Measurements from ENCODE around the gene ENPEP.
"Not testable (repeated sequence)": the region's sequence is repeated elsewhere in the genome, so short reads cannot be mapped to it uniquely, and the experiment has no call there.

ENPEP gene

DNA sequence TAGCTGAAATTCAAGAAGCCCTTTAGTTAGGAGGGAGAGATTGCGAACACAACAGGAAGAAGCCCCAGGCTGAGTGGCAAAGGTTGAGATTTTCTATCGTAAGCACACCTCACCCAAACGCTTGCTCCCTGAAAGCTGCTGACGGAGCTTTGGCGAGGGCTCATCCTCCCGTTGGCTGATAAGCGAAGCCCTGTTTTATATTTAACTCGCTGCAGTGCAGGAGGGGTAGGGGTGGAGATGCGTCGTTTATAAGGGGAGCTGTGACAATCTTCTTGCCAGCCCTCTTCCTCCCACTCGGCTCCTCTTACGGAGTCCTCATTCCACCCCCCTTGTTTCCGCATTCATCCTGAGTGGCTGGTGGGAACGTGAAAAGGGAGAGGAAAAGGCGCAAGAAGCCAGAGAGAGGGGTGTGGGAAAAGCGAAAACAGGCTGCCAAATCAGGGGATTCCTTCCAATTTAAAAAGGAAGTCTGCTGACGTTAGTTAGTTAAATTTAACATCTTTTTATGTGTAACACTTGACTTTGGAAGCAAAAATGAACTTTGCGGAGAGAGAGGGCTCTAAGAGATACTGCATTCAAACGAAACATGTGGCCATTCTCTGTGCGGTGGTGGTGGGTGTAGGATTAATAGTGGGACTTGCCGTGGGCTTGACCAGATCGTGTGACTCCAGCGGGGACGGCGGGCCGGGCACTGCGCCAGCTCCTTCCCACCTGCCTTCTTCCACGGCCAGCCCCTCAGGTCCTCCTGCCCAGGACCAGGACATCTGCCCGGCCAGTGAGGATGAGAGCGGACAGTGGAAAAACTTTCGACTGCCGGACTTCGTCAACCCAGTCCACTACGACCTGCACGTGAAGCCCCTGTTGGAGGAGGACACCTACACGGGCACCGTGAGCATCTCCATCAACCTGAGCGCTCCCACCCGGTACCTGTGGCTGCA lies at the start of gene ENPEP:
ENPEP (plus strand) TSS at position 275 of the 938 bp plus-strand sequence; CDS start at position 535, 260 bp downstream.
- no peaks in the 10 kb centered on the region for H3K9me3 ChIP-seq (ENCODE audit: control insufficient read depth, low read length)
- peak; percentile 42 for DNase-seq (ENCODE audit: low read depth)
- H3K36me3 ChIP-seq (ENCODE audit: control insufficient read depth, insufficient read depth, low read length, severe bottlenecking), result no peaks in the 10 kb centered on the region
- peaks cover 22% of the 10 kb centered on the region for H3K4me1 ChIP-seq (ENCODE audit: control insufficient read depth, insufficient read depth, low read length)
- peak within 1 kb of the TSS; percentile 82 for H3K4me3 ChIP-seq (ENCODE audit: low read length)
- H3K9ac ChIP-seq (ENCODE audit: low read length), result peak within 1 kb of the TSS; percentile 46
- H3K27me3 ChIP-seq (replicated peaks; ENCODE audit: control insufficient read depth, insufficient read depth, low read length), result no peaks in the 10 kb centered on the region

GRCh38 chr4:110431805-110432204 lies 44.1 kb upstream of the ENPEP start:
- not testable (repeated sequence) for H3K4me3 ChIP-seq (ENCODE audit: low read length); H3K4me1 ChIP-seq (ENCODE audit: control insufficient read depth, insufficient read depth, low read length); H3K27me3 ChIP-seq (replicated peaks; ENCODE audit: control insufficient read depth, insufficient read depth, low read length); H3K9ac ChIP-seq (ENCODE audit: low read length); H3K36me3 ChIP-seq (ENCODE audit: control insufficient read depth, insufficient read depth, low read length, severe bottlenecking); DNase-seq (ENCODE audit: low read depth); H3K9me3 ChIP-seq (ENCODE audit: control insufficient read depth, low read length)

DNA sequence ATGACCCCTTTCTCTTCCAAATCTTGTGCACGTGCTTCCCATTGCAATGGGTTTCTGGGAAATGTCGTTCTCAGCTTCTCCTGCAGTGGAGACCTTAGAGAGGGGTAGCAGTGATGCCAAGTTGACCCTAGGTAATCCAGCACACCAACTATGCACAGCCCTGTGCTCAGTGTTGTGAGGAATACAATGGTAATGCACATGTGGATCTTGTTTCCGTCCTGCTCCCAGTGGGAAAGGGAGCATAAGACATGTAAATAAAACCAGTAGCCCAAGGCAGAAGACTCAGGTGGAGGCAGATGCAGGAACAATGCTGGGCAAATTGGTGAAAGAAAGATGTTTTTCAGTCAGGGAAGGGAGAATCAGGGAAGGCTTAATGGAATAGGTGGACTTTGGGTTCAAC lies 38.7 kb upstream of the ENPEP start:
- H3K27me3 ChIP-seq (replicated peaks; ENCODE audit: control insufficient read depth, insufficient read depth, low read length); H3K9ac ChIP-seq (ENCODE audit: low read length); H3K9me3 ChIP-seq (ENCODE audit: control insufficient read depth, low read length); H3K36me3 ChIP-seq (ENCODE audit: control insufficient read depth, insufficient read depth, low read length, severe bottlenecking); H3K4me1 ChIP-seq (ENCODE audit: control insufficient read depth, insufficient read depth, low read length); H3K4me3 ChIP-seq (ENCODE audit: low read length); DNase-seq (ENCODE audit: low read depth): not testable (repeated sequence)

- not testable (repeated sequence) for H3K4me1 ChIP-seq (ENCODE audit: control insufficient read depth, insufficient read depth, low read length); H3K9ac ChIP-seq (ENCODE audit: low read length); DNase-seq (ENCODE audit: low read depth); H3K9me3 ChIP-seq (ENCODE audit: control insufficient read depth, low read length); H3K4me3 ChIP-seq (ENCODE audit: low read length); H3K36me3 ChIP-seq (ENCODE audit: control insufficient read depth, insufficient read depth, low read length, severe bottlenecking)
- H3K27me3 ChIP-seq (replicated peaks; ENCODE audit: control insufficient read depth, insufficient read depth, low read length), result peaks cover 16% of the 10 kb centered on the region
Measured at GRCh38 chr4:110439209-110439608, 36.7 kb upstream of the ENPEP start.

GRCh38 chr4:110442309-110442708 lies 33.6 kb upstream of the ENPEP start:
- Histone ChIP-seq H3K9me3 (ENCODE audit: control insufficient read depth, low read length) (no peaks in the 10 kb centered on the region), H3K9ac (ENCODE audit: low read length) (no peak overlapping the region), H3K36me3 (ENCODE audit: control insufficient read depth, insufficient read depth, low read length, severe bottlenecking) (no peaks in the 10 kb centered on the region), H3K27me3 (replicated peaks; ENCODE audit: control insufficient read depth, insufficient read depth, low read length) (peaks cover 16% of the 10 kb centered on the region), H3K4me1 (ENCODE audit: control insufficient read depth, insufficient read depth, low read length) (no peaks in the 10 kb centered on the region), H3K4me3 (ENCODE audit: low read length) (no peak overlapping the region)
- no peak for DNase-seq (ENCODE audit: low read depth)

- no peaks in the 10 kb centered on the region for H3K4me1 ChIP-seq (ENCODE audit: control insufficient read depth, insufficient read depth, low read length)
- no peak for DNase-seq (ENCODE audit: low read depth)
- no peaks in the 10 kb centered on the region for H3K9me3 ChIP-seq (ENCODE audit: control insufficient read depth, low read length)
- no peak overlapping the region for H3K9ac ChIP-seq (ENCODE audit: low read length)
- no peak overlapping the region for H3K4me3 ChIP-seq (ENCODE audit: low read length)
- H3K36me3 ChIP-seq (ENCODE audit: control insufficient read depth, insufficient read depth, low read length, severe bottlenecking), result no peaks in the 10 kb centered on the region
- peaks cover 16% of the 10 kb centered on the region for H3K27me3 ChIP-seq (replicated peaks; ENCODE audit: control insufficient read depth, insufficient read depth, low read length)
Measured at GRCh38 chr4:110442788-110443187, 33.2 kb upstream of the ENPEP start.

DNA sequence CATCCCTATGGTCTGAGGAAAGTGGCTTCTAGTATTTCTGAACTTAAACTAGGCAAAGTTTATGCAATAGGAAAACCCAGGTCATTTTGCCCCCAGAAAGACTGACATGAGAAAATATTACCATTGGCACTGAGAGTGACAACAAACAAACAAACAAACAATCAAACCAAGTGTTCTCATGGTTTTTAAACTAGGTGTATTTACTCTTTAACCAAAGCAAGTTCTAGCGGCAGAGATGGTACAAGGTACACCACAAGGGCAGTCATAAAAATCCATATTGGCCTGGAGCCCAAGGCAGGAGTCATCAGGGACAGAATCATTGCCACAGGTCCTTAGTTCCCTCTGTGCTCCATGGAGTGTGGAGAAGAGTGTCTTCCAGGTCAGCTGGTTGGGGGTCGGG lies 26.0 kb upstream of the ENPEP start:
- Histone ChIP-seq H3K4me1 (ENCODE audit: control insufficient read depth, insufficient read depth, low read length) (no peaks in the 10 kb centered on the region), H3K9me3 (ENCODE audit: control insufficient read depth, low read length) (no peaks in the 10 kb centered on the region), H3K9ac (ENCODE audit: low read length) (no peak overlapping the region), H3K27me3 (replicated peaks; ENCODE audit: control insufficient read depth, insufficient read depth, low read length) (no peaks in the 10 kb centered on the region), H3K4me3 (ENCODE audit: low read length) (no peak overlapping the region), H3K36me3 (ENCODE audit: control insufficient read depth, insufficient read depth, low read length, severe bottlenecking) (no peaks in the 10 kb centered on the region)
- no peak for DNase-seq (ENCODE audit: low read depth)

GRCh38 chr4:110452546-110452945 lies 23.4 kb upstream of the ENPEP start:
- Histone ChIP-seq H3K9ac (ENCODE audit: low read length) (no peak overlapping the region), H3K36me3 (ENCODE audit: control insufficient read depth, insufficient read depth, low read length, severe bottlenecking) (no peaks in the 10 kb centered on the region), H3K9me3 (ENCODE audit: control insufficient read depth, low read length) (no peaks in the 10 kb centered on the region), H3K4me1 (ENCODE audit: control insufficient read depth, insufficient read depth, low read length) (no peaks in the 10 kb centered on the region), H3K27me3 (replicated peaks; ENCODE audit: control insufficient read depth, insufficient read depth, low read length) (no peaks in the 10 kb centered on the region), H3K4me3 (ENCODE audit: low read length) (no peak overlapping the region)
- DNase-seq (ENCODE audit: low read depth), result no peak

DNA sequence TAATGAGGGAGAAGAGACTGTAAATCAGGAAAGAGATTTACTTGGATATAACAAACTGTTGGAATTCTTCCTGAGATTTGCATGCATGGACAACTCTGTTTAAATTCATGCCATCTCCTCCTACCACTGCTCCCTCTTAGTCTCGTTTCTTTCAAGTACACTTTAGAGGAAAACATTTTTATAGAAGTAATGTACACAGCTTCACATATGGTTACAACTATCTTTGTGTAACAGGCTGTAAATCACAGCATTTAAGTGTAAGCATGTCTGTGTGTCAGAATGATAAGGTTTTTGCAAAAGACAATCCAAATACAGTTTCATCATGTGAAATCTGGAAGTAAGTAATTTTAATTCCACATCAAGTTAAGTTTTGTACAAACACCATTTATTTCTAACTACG lies 21.5 kb upstream of the ENPEP start:
- Histone ChIP-seq H3K4me3 (ENCODE audit: low read length) (no peak overlapping the region), H3K36me3 (ENCODE audit: control insufficient read depth, insufficient read depth, low read length, severe bottlenecking) (no peaks in the 10 kb centered on the region), H3K4me1 (ENCODE audit: control insufficient read depth, insufficient read depth, low read length) (no peaks in the 10 kb centered on the region), H3K9me3 (ENCODE audit: control insufficient read depth, low read length) (no peaks in the 10 kb centered on the region), H3K27me3 (replicated peaks; ENCODE audit: control insufficient read depth, insufficient read depth, low read length) (no peaks in the 10 kb centered on the region), H3K9ac (ENCODE audit: low read length) (no peak overlapping the region)
- peak; percentile 19 for DNase-seq (ENCODE audit: low read depth)

GRCh38 chr4:110458494-110459266 lies 17.3 kb upstream of the ENPEP start:
- no peak for DNase-seq (ENCODE audit: low read depth)
- Histone ChIP-seq H3K9me3 (ENCODE audit: control insufficient read depth, low read length) (no peaks in the 10 kb centered on the region), H3K4me1 (ENCODE audit: control insufficient read depth, insufficient read depth, low read length) (no peaks in the 10 kb centered on the region), H3K36me3 (ENCODE audit: control insufficient read depth, insufficient read depth, low read length, severe bottlenecking) (no peaks in the 10 kb centered on the region), H3K4me3 (ENCODE audit: low read length) (no peak overlapping the region), H3K27me3 (replicated peaks; ENCODE audit: control insufficient read depth, insufficient read depth, low read length) (no peaks in the 10 kb centered on the region), H3K9ac (ENCODE audit: low read length) (no peak overlapping the region)

DNA sequence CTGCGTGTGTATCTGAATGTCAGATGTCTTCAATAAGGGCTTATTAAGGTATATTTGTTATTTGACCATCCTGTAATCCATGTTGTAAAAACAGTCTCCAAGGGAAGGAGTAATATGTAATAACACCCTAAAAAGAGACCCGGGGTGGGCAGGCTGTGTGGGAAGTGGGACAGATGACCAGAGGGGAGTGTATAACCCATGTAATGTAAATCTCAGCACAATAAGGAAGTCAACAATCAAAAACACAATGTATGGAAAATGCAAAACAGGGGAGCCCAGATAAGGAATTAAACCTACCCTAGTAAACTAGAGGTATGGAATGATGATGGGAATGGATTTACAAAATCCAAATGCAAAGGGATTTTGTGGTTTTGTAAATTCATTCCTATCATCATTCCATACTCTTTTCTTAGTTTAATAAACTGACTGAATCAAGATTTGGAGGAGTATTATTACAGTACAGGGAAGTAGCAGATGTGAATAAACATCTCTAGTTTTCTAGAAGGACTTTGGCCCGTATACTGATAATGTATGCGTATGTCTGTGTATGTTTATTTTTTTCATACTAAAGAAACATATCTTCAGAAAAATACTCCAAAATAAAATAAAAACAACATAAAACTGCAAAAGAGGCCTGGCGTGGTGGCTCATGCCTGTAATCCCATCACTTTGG lies 15.7 kb upstream of the ENPEP start:
- H3K27me3 ChIP-seq (replicated peaks; ENCODE audit: control insufficient read depth, insufficient read depth, low read length), result no peaks in the 10 kb centered on the region
- DNase-seq (ENCODE audit: low read depth), result no peak
- H3K9ac ChIP-seq (ENCODE audit: low read length), result no peak overlapping the region
- no peak overlapping the region for H3K4me3 ChIP-seq (ENCODE audit: low read length)
- no peaks in the 10 kb centered on the region for H3K9me3 ChIP-seq (ENCODE audit: control insufficient read depth, low read length)
- no peaks in the 10 kb centered on the region for H3K4me1 ChIP-seq (ENCODE audit: control insufficient read depth, insufficient read depth, low read length)
- no peaks in the 10 kb centered on the region for H3K36me3 ChIP-seq (ENCODE audit: control insufficient read depth, insufficient read depth, low read length, severe bottlenecking)
